GM12872 (cell line): Measurements from ENCODE around the gene SLC19A1.

ENCODE experiments used
- CTCF ChIP-seq: IDR thresholded peaks from 3 replicates; pipeline ENCODE4 v1.5.1; 2011; ENCODE audit warnings: low read depth, mild to moderate bottlenecking, low read length, moderate library complexity; ENCODE audit not compliant: insufficient read depth

Gene SLC19A1

GRCh38 chr21:45504021-45504515 is 38.2 kb downstream of the SLC19A1 start:
- TF ChIP-seq CTCF, result no peak

GRCh38 chr21:45502600-45502999 is 39.6 kb downstream of the SLC19A1 start:
- TF ChIP-seq CTCF, result no peak

GRCh38 chr21:45502006-45502345 is 40.3 kb downstream of the SLC19A1 start:
- no peak for TF ChIP-seq CTCF

- no peak for TF ChIP-seq CTCF
These were observed 42.2 kb downstream of the SLC19A1 start for GRCh38 chr21:45499970-45500577.

GRCh38 chr21:45499201-45499750 is 43.0 kb downstream of the SLC19A1 start:
- TF ChIP-seq CTCF, result no peak

GRCh38 chr21:45498646-45499000 is 43.6 kb downstream of the SLC19A1 start:
- no peak for TF ChIP-seq CTCF

- TF ChIP-seq CTCF, result no peak
These were observed 44.2 kb downstream of the SLC19A1 start for GRCh38 chr21:45497846-45498645.
